BLaER1 treated with 17β-estradiol and CSF1 and Interleukin-3, amounts not matched to agents 10 nM and 100 nM (cell line): ENCODE measurements around the gene FAM3D.

ENCODE experiments used
- H3K27ac ChIP-seq, 11 experiments: shearing (Covaris generic); formaldehyde crosslinking; 2 replicates each; pipeline ENCODE4 v1.8.1; 2022
- H3K27me3 ChIP-seq, 11 experiments: shearing (Covaris generic); formaldehyde crosslinking; 2 replicates each; pipeline ENCODE4 v1.8.1; 2022
- H3K36me3 ChIP-seq, 11 experiments: shearing (Covaris generic); formaldehyde crosslinking; 2 replicates each; pipeline ENCODE4 v1.8.1; 2022
- H3K4me1 ChIP-seq, 10 experiments: shearing (Covaris generic); formaldehyde crosslinking; 2 replicates each; pipeline ENCODE4 v1.8.1; 2022
- H3K4me2 ChIP-seq, 11 experiments: shearing (Covaris generic); formaldehyde crosslinking; 2 replicates each; pipeline ENCODE4 v1.8.1; 2022
- H3K4me3 ChIP-seq, 10 experiments: shearing (Covaris generic); formaldehyde crosslinking; 2 replicates each; pipeline ENCODE4 v1.8.1; 2022
- H3K9ac ChIP-seq, 11 experiments: shearing (Covaris generic); formaldehyde crosslinking; 2 replicates each; pipeline ENCODE4 v1.8.1; 2022
- H3K9me3 ChIP-seq, 11 experiments: shearing (Covaris generic); formaldehyde crosslinking; replicated peaks in 1 of 11; 2 replicates each; pipeline ENCODE4 v1.8.1; 2022
- H4K20me1 ChIP-seq, 11 experiments: shearing (Covaris generic); formaldehyde crosslinking; 2 replicates each; pipeline ENCODE4 v1.8.1; 2022
- Cebpa-rat ChIP-seq, 11 experiments: shearing (Covaris generic); IDR thresholded peaks; 2 replicates each; pipeline ENCODE4 v1.8.1; 2022

The FAM3D gene

GRCh38 chr3:58628823-58629562 lies 37.6 kb downstream of the FAM3D start:
- Histone ChIP-seq H3K4me1 (peaks cover 0 to 36% (median 24%) of the 10 kb centered on the region in 10 experiments; a peak in 16 of 20 replicates), H3K36me3 (no peaks in the 10 kb centered on the region), H3K4me2 (no peak overlapping the region), H4K20me1 (no peaks in the 10 kb centered on the region), H3K27me3 (no peaks in the 10 kb centered on the region), H3K4me3 (no peak overlapping the region), H3K9ac (no peak overlapping the region), H3K9me3 (no peaks in the 10 kb centered on the region), H3K27ac (no peak overlapping the region)
- TF ChIP-seq Cebpa-rat (IDR thresholded peaks at IDR 0.05), result no peak

- Histone ChIP-seq H3K27me3 (no peaks in the 10 kb centered on the region), H3K27ac (no peak overlapping the region), H4K20me1 (no peaks in the 10 kb centered on the region), H3K9ac (no peak overlapping the region), H3K4me1 (peaks cover 0 to 25% (median 14%) of the 10 kb centered on the region in 10 experiments; a peak in 16 of 20 replicates), H3K9me3 (no peaks in the 10 kb centered on the region), H3K4me3 (no peak overlapping the region), H3K36me3 (no peaks in the 10 kb centered on the region), H3K4me2 (no peak overlapping the region)
- TF ChIP-seq Cebpa-rat (IDR thresholded peaks at IDR 0.05), result no peak
Measured at GRCh38 chr3:58627941-58628340, 38.6 kb downstream of the FAM3D start.

GRCh38 chr3:58627570-58627885 lies 39.0 kb downstream of the FAM3D start:
- H3K9ac ChIP-seq, result no peak overlapping the region
- H3K36me3 ChIP-seq, result no peaks in the 10 kb centered on the region
- no peaks in the 10 kb centered on the region for H3K9me3 ChIP-seq
- no peaks in the 10 kb centered on the region for H4K20me1 ChIP-seq
- H3K27me3 ChIP-seq, result no peaks in the 10 kb centered on the region
- H3K27ac ChIP-seq, result no peak overlapping the region
- no peak overlapping the region for H3K4me2 ChIP-seq
- H3K4me3 ChIP-seq, result no peak overlapping the region
- TF ChIP-seq Cebpa-rat (IDR thresholded peaks at IDR 0.05), result no peak
- H3K4me1 ChIP-seq, result peaks cover 0 to 21% (median 10%) of the 10 kb centered on the region in 10 experiments; a peak in 16 of 20 replicates

GRCh38 chr3:58626841-58627569 lies 39.6 kb downstream of the FAM3D start:
- no peaks in the 10 kb centered on the region for H3K36me3 ChIP-seq
- no peak overlapping the region for H3K4me3 ChIP-seq
- H4K20me1 ChIP-seq, result no peaks in the 10 kb centered on the region
- peaks cover 0 to 16% (median 4%) of the 10 kb centered on the region in 10 experiments; a peak in 10 of 20 replicates for H3K4me1 ChIP-seq
- no peaks in the 10 kb centered on the region for H3K9me3 ChIP-seq
- no peak overlapping the region for H3K27ac ChIP-seq
- no peak for TF ChIP-seq Cebpa-rat (IDR thresholded peaks at IDR 0.05)
- no peak overlapping the region for H3K9ac ChIP-seq
- no peak overlapping the region for H3K4me2 ChIP-seq
- H3K27me3 ChIP-seq, result no peaks in the 10 kb centered on the region

GRCh38 chr3:58625196-58625824 lies 41.3 kb downstream of the FAM3D start:
- Histone ChIP-seq H3K36me3 (no peaks in the 10 kb centered on the region), H3K9ac (no peak overlapping the region), H4K20me1 (no peaks in the 10 kb centered on the region), H3K9me3 (no peaks in the 10 kb centered on the region), H3K4me3 (no peak overlapping the region), H3K4me2 (no peak overlapping the region), H3K4me1 (peaks cover 0 to 6% (median 0%) of the 10 kb centered on the region in 10 experiments; a peak in 1 of 20 replicates), H3K27me3 (no peaks in the 10 kb centered on the region), H3K27ac (no peak overlapping the region)
- no peak for TF ChIP-seq Cebpa-rat (IDR thresholded peaks at IDR 0.05)

GRCh38 chr3:58624550-58624949 lies 42.0 kb downstream of the FAM3D start:
- H3K9ac ChIP-seq, result no peak overlapping the region
- H3K27ac ChIP-seq, result no peak overlapping the region
- H3K36me3 ChIP-seq, result no peaks in the 10 kb centered on the region
- H3K9me3 ChIP-seq, result no peaks in the 10 kb centered on the region
- TF ChIP-seq Cebpa-rat (IDR thresholded peaks at IDR 0.05), result no peak
- no peaks in the 10 kb centered on the region for H4K20me1 ChIP-seq
- H3K4me3 ChIP-seq, result no peak overlapping the region
- H3K4me1 ChIP-seq, result peaks cover 0 to 2% (median 0%) of the 10 kb centered on the region in 10 experiments; a peak in 1 of 20 replicates
- H3K27me3 ChIP-seq, result no peaks in the 10 kb centered on the region
- H3K4me2 ChIP-seq, result no peak overlapping the region

- Histone ChIP-seq H3K27me3 (no peaks in the 10 kb centered on the region), H3K36me3 (no peaks in the 10 kb centered on the region), H3K27ac (no peak overlapping the region), H3K9ac (no peak overlapping the region), H3K4me1 (no peaks in the 10 kb centered on the region), H3K9me3 (no peaks in the 10 kb centered on the region), H3K4me2 (no peak overlapping the region), H3K4me3 (no peak overlapping the region), H4K20me1 (no peaks in the 10 kb centered on the region)
- TF ChIP-seq Cebpa-rat (IDR thresholded peaks at IDR 0.05), result no peak
Measured at GRCh38 chr3:58623961-58624360, 42.6 kb downstream of the FAM3D start.

- Histone ChIP-seq H3K9ac (no peak overlapping the region), H3K27ac (no peak overlapping the region), H3K4me1 (no peaks in the 10 kb centered on the region), H3K36me3 (no peaks in the 10 kb centered on the region), H3K4me2 (no peak overlapping the region), H3K27me3 (no peaks in the 10 kb centered on the region), H3K9me3 (no peaks in the 10 kb centered on the region), H3K4me3 (no peak overlapping the region), H4K20me1 (no peaks in the 10 kb centered on the region)
- TF ChIP-seq Cebpa-rat (IDR thresholded peaks at IDR 0.05), result no peak
Measured at GRCh38 chr3:58623478-58623877, 43.1 kb downstream of the FAM3D start.

GRCh38 chr3:58622892-58623291 lies 43.7 kb downstream of the FAM3D start:
- Histone ChIP-seq H3K4me3 (no peak overlapping the region), H3K27me3 (no peaks in the 10 kb centered on the region), H3K9me3 (no peaks in the 10 kb centered on the region), H3K27ac (no peak overlapping the region), H3K36me3 (no peaks in the 10 kb centered on the region), H3K4me1 (no peaks in the 10 kb centered on the region), H4K20me1 (no peaks in the 10 kb centered on the region), H3K4me2 (no peak overlapping the region), H3K9ac (no peak overlapping the region)
- TF ChIP-seq Cebpa-rat (IDR thresholded peaks at IDR 0.05), result no peak
